ENCODE measurements around the gene RNF212B.
"Not testable (repeated sequence)": the region's sequence is repeated elsewhere in the genome, so short reads cannot be mapped to it uniquely, and the experiment has no call there.

RNF212B gene

GRCh38 chr14:23237772-23238594, at the start of gene RNF212B:
RNF212B (plus strand) TSS chr14:23237936; CDS start chr14:23240346, 2,410 bp downstream.
- peak; percentile 36 to 61 for DNase-seq (ENCODE audit: extremely low read depth in 1 of 2, low read depth in 1 of 2)

- no peak for DNase-seq (ENCODE audit: extremely low read depth in 1 of 2, low read depth in 1 of 2)
These were observed 44.3 kb upstream of the RNF212B start for GRCh38 chr14:23193432-23193831.

DNA sequence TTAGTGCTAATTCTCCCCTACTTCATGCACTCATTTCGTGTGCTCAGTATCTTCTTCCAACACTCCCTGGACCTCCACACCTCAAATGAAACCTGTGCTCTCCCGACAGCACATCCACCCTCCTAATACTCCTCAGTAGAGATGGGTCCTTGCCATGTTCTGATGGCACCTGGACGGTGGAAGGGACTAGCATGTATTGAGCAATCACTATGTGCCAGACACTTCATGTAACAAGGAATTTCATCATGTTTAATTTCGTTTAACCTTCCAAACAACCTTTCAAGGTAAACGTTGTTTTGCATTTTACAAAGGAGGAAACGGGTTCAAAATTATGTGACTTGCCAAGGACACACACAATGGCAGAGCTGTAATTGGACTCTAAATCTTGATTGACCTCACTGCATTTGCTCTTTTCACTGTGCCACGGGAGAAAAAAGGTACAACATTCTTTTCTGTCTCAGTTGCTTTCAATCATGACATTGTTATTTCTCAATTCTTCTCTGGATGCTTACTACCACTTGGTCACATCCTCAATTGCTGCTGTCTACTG, 42.1 kb upstream of the RNF212B start:
- DNase-seq (ENCODE audit: extremely low read depth in 1 of 2, low read depth in 1 of 2), result no peak

DNA sequence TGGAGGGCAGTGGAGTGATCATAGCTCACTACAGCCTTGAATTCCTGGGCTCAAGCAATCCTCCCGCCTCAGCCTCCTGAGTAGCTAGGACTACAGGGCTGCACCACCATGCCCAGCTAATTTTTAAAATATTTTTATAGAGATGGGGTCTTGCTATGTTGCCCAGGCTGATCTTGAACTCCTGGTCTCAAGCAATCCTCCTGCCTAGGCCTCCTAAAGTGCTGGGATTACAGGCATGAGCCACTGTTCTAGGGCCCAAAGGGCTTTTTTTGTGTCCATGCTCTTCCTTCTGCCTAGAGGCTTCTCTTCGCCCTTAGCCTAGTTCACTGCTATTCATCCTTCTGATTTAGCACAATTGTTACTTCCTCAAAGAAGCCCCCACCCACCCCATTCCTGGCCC, 41.2 kb upstream of the RNF212B start:
- not testable (repeated sequence) for DNase-seq (ENCODE audit: extremely low read depth in 1 of 2, low read depth in 1 of 2)

DNA sequence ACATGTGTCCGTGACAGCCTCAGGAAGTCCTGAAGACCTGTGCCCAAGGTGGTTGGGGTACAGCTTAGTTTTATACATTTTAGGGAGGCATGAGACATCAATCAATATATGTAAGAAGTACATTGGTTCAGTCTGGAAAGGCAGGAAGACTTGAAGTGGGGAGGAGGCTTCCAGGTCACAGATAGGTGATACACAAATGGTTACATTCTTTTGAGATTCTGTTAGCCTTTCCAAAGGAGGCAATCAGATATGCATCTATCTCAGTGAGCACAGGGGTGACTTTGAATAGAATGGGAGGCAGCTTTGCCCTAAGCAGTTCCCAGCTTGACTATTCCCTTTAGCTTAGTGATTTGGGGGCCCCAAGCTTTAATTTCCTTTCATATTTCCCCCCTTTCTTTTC, 38.6 kb upstream of the RNF212B start:
- not testable (repeated sequence) for DNase-seq (ENCODE audit: extremely low read depth in 1 of 2, low read depth in 1 of 2)

DNA sequence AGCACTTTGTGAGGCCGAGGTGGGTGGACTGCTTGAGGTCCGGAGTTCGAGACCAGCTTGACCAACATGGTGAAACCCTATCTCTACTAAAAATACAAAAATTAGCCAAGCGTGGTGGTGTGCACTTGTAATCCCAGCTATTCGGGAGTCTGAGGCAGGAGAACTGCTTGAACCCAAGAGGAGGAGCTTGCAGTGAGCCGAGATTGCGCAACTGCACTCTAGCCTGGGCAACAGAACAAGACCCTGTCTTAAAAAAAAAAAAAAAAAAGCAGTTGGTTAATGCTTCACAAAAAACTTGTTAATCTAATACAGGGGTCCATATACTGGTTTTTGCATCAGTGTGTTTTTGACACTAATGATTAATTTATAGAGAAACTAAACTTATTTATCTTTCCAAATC, 35.7 kb upstream of the RNF212B start:
- DNase-seq (ENCODE audit: extremely low read depth in 1 of 2, low read depth in 1 of 2), result no peak

DNA sequence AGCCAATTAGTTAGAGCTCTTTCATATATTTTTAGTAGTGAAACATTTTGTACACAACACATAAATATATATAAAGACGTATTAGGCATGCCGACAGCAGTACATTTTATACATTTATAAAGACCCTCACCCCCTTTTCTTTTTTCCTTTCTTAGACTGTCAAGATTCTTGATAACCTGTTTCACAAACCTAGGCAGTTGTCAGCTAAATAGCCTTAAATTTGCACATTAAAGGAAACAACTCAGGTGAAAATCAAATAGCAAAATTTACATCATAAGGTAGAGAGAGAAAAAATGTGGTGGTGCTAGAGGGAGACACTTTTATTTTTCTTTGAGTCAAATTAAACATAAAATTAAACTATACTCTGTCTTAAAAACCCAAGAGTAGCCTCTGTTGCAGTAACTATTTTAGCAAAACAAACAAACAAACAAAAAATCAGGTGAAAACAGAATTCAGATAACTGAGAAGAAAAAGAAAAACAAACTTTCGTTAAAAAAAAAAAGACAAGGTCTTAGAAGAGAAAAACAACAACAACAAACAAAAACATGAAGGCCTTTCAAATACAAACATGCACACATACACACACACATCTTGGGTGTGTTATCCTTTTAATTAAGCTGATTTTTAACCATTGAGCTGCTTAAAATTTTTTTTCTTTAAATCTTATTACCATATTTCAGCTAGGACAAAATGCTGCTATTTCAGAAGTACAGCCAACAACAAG, 31.2 kb upstream of the RNF212B start:
- DNase-seq (ENCODE audit: extremely low read depth in 1 of 2, low read depth in 1 of 2), result no peak

- no peak for DNase-seq (ENCODE audit: extremely low read depth in 1 of 2, low read depth in 1 of 2)
These were observed 30.6 kb upstream of the RNF212B start for GRCh38 chr14:23207146-23207540.

- DNase-seq (ENCODE audit: extremely low read depth in 1 of 2, low read depth in 1 of 2), result no peak
These were observed 29.4 kb upstream of the RNF212B start for GRCh38 chr14:23208324-23208723.

DNA sequence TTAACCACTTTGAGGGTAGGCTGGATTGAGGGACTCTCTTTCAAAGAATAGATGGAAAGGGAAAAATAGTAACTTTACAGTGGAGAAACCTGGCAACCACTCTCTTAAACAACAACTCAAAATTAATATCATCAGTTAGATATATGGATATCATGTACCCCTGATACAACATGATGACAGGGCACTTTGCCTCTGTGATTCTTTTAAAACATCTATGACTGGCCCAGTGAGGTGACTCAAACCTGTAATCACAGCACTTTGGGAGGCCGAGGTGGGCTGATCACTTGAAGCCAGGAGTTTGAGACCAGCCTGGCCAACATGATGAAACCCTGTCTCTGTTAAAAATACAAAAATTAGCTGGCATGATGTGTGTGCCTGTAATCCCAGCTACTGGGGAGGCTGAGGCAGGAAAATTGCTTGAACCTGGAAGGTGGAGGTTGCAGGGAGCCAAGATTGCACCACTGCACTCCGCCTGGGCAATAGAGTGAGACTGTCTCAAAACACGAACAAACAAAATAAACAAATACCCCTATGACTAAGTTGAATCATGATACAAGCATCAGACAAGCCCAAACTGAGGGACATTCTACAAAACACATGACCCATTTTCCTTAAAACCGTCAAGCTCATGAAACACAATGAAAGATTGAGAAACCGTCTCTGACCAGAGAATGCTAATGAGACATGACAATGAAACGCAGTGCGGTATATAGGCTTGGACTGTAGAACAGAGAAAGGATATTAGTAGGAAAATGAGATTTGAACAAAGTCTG, 27.9 kb upstream of the RNF212B start:
- DNase-seq (ENCODE audit: extremely low read depth in 1 of 2, low read depth in 1 of 2), result no peak

DNA sequence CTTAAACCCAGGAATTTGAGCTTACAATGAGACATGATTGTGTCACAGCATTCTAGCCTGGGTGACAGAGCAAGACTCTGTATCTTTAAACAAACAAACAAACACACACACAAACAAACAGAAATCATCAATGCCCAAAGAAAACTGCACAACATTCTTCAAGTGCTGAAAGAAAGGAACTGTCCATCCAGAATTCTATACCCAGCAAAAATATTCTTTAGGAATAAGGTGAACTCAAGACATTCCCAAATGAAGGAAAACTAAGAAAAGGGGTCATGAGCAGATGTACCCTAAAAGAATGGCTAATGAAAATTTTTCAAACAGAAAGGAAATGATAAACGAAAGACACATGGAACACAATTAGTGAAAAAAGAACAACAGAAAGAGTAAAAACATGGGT, 22.3 kb upstream of the RNF212B start:
- DNase-seq (ENCODE audit: extremely low read depth in 1 of 2, low read depth in 1 of 2), result no peak

DNA sequence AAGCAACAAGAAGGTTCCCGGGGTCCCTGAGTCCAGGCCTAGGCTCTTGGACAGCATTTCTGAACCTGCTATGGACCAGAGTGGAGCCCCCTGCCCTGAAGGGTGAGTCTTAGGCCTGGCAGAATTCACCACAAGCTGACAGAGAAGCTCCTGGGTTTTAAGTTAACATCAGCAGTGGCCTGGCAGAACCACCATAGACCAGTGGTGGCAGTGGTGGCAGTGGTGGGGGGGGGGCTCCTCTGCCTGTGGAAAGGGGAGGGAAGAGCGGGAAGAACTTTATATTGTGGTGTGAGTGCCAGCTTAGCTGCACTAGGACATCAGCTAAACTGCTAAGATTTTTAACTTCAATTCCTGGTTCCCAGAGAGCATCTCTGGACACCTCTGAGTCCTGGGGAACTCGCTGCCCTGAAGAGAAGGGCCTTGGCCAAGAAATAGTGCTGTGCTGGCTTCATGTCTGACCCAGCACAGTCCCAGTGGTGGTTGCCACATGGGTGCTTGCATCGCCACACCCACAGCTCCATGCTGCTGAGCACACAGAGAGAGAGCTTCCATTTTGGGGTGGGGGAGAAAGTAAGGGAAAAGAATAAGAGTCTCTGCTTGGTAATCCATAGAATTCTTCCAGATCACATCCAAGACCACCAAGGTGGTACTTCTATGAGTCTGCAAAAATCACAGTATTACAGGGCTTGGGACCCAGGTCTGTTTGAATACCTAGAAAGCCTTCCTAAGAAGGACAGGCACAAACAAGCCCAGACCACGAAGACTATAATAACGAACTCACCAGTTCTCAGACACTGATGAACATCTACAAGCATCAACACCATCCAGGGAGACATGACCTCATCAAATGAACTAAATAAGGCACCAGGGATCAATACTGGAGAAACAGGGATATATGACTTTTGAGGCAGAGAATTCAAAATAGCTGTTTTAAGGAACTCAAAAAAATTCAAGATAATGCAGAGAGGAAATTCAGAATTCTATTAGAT, 20.4 kb upstream of the RNF212B start:
- no peak for DNase-seq (ENCODE audit: extremely low read depth in 1 of 2, low read depth in 1 of 2)

DNA sequence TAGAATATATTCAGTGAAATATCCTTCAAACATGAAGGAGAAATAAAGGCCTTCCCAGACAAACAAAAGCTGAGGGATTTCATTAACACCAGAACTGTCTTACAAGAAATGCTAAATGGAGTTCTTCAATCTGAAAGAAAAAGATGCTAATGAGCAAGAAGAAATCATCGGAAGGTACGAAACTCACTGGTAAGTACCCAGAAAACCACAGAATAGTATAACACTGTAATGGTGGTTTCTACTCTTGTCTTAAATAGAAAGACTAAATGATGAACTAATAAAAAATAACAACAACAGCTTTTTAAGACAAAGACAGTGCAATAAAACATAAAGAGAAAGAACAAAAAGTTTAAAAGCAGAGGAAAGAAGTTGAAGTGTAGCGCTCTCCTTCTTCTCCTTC, 18.7 kb upstream of the RNF212B start:
- no peak for DNase-seq (ENCODE audit: extremely low read depth in 1 of 2, low read depth in 1 of 2)

- DNase-seq (ENCODE audit: extremely low read depth in 1 of 2, low read depth in 1 of 2), result not testable (repeated sequence)
These were observed 12.8 kb upstream of the RNF212B start for GRCh38 chr14:23224958-23225357.

DNA sequence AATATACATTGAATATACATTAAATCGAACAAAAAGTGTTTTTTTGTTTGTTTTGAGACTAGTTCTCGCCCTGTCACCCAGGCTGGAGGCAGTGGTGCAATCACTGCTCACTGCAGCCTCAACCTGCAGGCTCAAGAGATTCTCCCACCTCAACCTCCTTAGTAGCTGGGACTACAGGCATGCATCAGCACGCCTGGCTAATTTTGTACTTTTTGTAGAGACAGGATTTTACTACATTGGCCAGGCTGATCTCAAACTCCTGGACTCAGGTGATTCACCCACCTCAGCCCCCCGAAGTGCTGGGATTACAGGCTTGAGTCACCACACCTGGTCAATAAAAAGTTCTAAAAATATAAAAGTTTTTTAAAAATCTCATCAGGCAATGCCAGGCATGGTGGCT, 10.2 kb upstream of the RNF212B start:
- DNase-seq (ENCODE audit: extremely low read depth in 1 of 2, low read depth in 1 of 2), result no peak

DNA sequence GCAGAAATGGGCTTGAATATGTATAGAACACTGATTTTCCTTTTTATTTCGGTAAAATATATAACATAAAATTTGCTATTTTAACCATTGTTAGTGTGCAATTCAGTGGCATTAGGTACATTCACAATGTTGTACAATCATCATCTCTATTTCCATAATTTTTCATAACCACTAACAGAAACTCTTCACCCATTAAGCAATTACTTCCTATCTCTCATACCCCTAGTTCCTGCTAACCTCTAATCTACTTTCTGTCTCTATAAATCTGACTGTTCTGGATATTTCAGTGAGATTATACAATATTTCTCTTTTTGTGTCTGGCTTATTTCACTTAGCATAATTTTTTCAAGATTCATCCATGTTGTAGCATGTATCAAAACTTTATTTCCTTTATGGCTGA, 8.9 kb upstream of the RNF212B start:
- no peak for DNase-seq (ENCODE audit: extremely low read depth in 1 of 2, low read depth in 1 of 2)

DNA sequence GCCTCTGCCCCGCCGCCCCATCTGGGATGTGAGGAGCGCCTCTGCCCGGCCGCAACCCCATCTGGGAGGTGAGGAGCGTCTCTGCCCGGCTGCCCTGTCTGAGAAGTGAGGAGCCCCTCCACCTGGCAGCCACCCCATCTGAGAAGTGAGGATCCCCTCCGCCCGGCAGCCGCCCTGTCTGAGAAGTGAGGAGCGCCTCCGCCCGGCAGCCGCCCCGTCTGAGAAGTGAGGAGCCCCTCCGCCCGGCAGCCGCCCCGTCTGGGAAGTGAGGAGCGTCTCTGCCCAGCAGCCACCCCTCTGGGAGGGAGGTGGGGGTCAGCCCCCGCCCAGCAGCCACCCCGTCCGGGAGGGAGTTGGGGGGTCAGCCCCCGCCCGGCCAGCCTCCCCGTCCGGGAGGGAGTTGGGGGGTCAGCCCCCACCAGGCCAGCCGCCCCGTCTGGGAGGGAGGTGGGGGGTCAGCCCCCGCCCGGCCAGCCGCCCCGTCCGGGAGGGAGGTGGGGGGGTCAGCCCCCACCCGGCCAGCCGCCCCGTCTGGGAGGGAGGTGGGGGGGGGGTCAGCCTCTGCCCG, 5.4 kb upstream of the RNF212B start:
- DNase-seq (ENCODE audit: extremely low read depth in 1 of 2, low read depth in 1 of 2), result not testable (repeated sequence)

DNA sequence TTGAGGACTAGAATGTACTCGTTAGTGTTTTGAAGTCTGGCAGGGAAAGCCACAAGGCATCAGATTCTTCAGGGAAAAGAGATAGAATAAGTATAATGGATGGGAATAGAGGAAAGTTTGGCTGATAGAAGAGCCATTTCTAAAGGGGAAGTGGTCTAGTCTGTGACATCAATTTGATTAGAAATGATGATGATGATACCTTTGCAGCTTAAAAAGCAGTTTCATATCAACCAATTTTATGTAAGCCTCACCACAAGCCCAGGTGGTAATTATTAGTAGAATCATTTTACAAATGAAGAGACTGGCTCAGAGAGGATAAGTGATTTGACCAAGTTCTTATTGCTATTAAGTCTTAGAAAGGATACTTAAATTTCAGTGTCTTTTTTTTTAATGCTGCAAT, 2.9 kb downstream of the RNF212B start:
- DNase-seq (ENCODE audit: extremely low read depth in 1 of 2, low read depth in 1 of 2), result no peak

- DNase-seq (ENCODE audit: extremely low read depth in 1 of 2, low read depth in 1 of 2), result not testable (repeated sequence)
These were observed 3.5 kb downstream of the RNF212B start for GRCh38 chr14:23241061-23241715.

Data from activated CD8-positive, alpha-beta memory T cell treated with anti-CD3 and anti-CD28 coated beads for 1 hour (primary cell).